Liver (tissue), 9 donors: ENCODE results near the gene CLCN4. TPM values are rescaled to one million over a fixed set of nuclear protein-coding genes. Genes with fewer than 3 reads are reported as not detected.

ENCODE experiments used
- DNase-seq: peaks from one replicate; pipeline ENCODE4 v3.0.0-alpha.2; 2017; ENCODE audit warnings: low spot score
- H3K27ac ChIP-seq, 2 donors: one replicate each; pipeline ENCODE4 v1.7.0; 2013; ENCODE audit warnings: inconsistent platforms in 2 of 2, low read length in 2 of 2, control low read depth in 1 of 2, low read depth in 1 of 2, mild to moderate bottlenecking in 1 of 2
- H3K27me3 ChIP-seq, 4 donors: one replicate each; pipeline versions ENCODE4 v1.6.1 to v1.7.0; 2013; ENCODE audit warnings: low read length in 3 of 4, inconsistent platforms in 1 of 4, mild to moderate bottlenecking in 1 of 4, moderate library complexity in 1 of 4; ENCODE audit not compliant: control insufficient read depth in 4 of 4, insufficient read depth in 4 of 4
- H3K36me3 ChIP-seq, 4 donors: one replicate each; pipeline versions ENCODE4 v1.6.1 to v1.7.0; 2013; ENCODE audit warnings: low read length in 3 of 4, mild to moderate bottlenecking in 3 of 4, low read depth in 1 of 4, moderate library complexity in 1 of 4; ENCODE audit not compliant: control insufficient read depth in 4 of 4, insufficient read depth in 3 of 4
- H3K4me1 ChIP-seq, 4 donors: one replicate each; pipeline versions ENCODE4 v1.6.1 to v1.7.0; 2013; ENCODE audit warnings: low read length in 3 of 4, mild to moderate bottlenecking in 3 of 4, moderate library complexity in 1 of 4; ENCODE audit not compliant: control insufficient read depth in 4 of 4, insufficient read depth in 4 of 4
- H3K4me3 ChIP-seq, 3 donors: one replicate each; pipeline versions ENCODE4 v1.6.1 to v1.7.0; 2013; ENCODE audit warnings: low read length in 3 of 3, control low read depth in 1 of 3, low read depth in 1 of 3, mild to moderate bottlenecking in 1 of 3
- H3K9ac ChIP-seq, 2 donors: one replicate each; pipeline ENCODE4 v1.7.0; 2013; ENCODE audit warnings: low read length in 2 of 2, mild to moderate bottlenecking in 2 of 2, moderate library complexity in 2 of 2, control low read depth in 1 of 2, low read depth in 1 of 2
- H3K9me3 ChIP-seq, 4 donors: one replicate each; pipeline versions ENCODE4 v1.6.1 to v1.7.0; 2013; ENCODE audit warnings: low read length in 3 of 4; ENCODE audit not compliant: control insufficient read depth in 4 of 4
- ATF3 ChIP-seq: IDR thresholded peaks from 2 replicates; pipeline ENCODE4 v1.6.1; 2016; ENCODE audit warnings: antibody characterized with exemption
- CTCF ChIP-seq: fragments of 150-350 bp; IDR thresholded peaks from 2 replicates; pipeline ENCODE4 v1.5.1; 2017; ENCODE audit warnings: improper control_type of control experiment, low read depth, low read length; ENCODE audit not compliant: missing input control
- EGR1 ChIP-seq, 2 donors: IDR thresholded peaks; 2 replicates each; pipeline ENCODE4 v1.6.1; 2016 to 2018; ENCODE audit warnings: antibody characterized with exemption in 2 of 2, low read depth in 2 of 2
- FOXA1 ChIP-seq: IDR thresholded peaks from 2 replicates; pipeline ENCODE4 v1.6.1; 2016; ENCODE audit warnings: antibody characterized with exemption
- FOXA2 ChIP-seq: IDR thresholded peaks from 2 replicates; pipeline ENCODE4 v1.6.1; 2016; ENCODE audit warnings: antibody characterized with exemption
- GABPA ChIP-seq, 2 donors: IDR thresholded peaks in 1 of 2; conservative IDR thresholded peaks in 1 of 2; 2 replicates each; pipeline ENCODE4 v1.6.1; 2016; ENCODE audit warnings: antibody characterized with exemption in 2 of 2, mild to moderate bottlenecking in 1 of 2, moderate library complexity in 1 of 2
- HNF4A ChIP-seq, 2 donors: conservative IDR thresholded peaks; 2 replicates each; pipeline ENCODE4 v1.6.1; 2016; ENCODE audit warnings: antibody characterized with exemption in 2 of 2, mild to moderate bottlenecking in 2 of 2
- HNF4G ChIP-seq: IDR thresholded peaks from 2 replicates; pipeline ENCODE4 v1.6.1; 2016; ENCODE audit warnings: antibody characterized with exemption
- JUND ChIP-seq, 2 donors: IDR thresholded peaks; 2 replicates each; pipeline ENCODE4 v1.6.1; 2016; ENCODE audit warnings: antibody characterized with exemption in 2 of 2
- MAX ChIP-seq: IDR thresholded peaks from 2 replicates; pipeline ENCODE4 v1.6.1; 2016; ENCODE audit warnings: antibody characterized with exemption
- NR2F2 ChIP-seq: IDR thresholded peaks from 2 replicates; pipeline ENCODE4 v1.6.1; 2016; ENCODE audit warnings: antibody characterized with exemption
- RAD21 ChIP-seq, 2 donors: IDR thresholded peaks; 2 replicates each; pipeline ENCODE4 v1.6.1; 2016; ENCODE audit warnings: antibody characterized with exemption in 2 of 2, mild to moderate bottlenecking in 2 of 2
- REST ChIP-seq: IDR thresholded peaks from 2 replicates; pipeline ENCODE4 v1.6.1; 2016; ENCODE audit warnings: antibody characterized with exemption, mild to moderate bottlenecking
- RXRA ChIP-seq, 2 donors: IDR thresholded peaks; 2 replicates each; pipeline ENCODE4 v1.6.1; 2017 to 2018; ENCODE audit warnings: antibody characterized with exemption in 2 of 2, mild to moderate bottlenecking in 1 of 2
- SP1 ChIP-seq: IDR thresholded peaks from 2 replicates; pipeline ENCODE4 v1.6.1; 2018; ENCODE audit warnings: antibody characterized with exemption, mild to moderate bottlenecking
- TAF1 ChIP-seq: conservative IDR thresholded peaks from 2 replicates; pipeline ENCODE4 v1.6.1; 2016; ENCODE audit warnings: antibody characterized with exemption, mild to moderate bottlenecking
- YY1 ChIP-seq: IDR thresholded peaks from 2 replicates; pipeline ENCODE4 v1.6.1; 2016; ENCODE audit warnings: antibody characterized with exemption, mild to moderate bottlenecking
- ZBTB33 ChIP-seq: IDR thresholded peaks from 2 replicates; pipeline ENCODE4 v1.6.1; 2016; ENCODE audit warnings: antibody characterized with exemption
- WGBS: extraction: QIAGEN DNeasy Blood & Tissue Kit; methylation state at CpG from one replicate; pipeline ENCODE4 v1.1.7; 2013; 5-methylcytosine and 5-hydroxymethylcytosine counted together
- polyA plus RNA-seq, 2 donors: library from polyadenylated mRNA; stranded (reverse) in 1 of 2; unstranded in 1 of 2; fragments of 200-250 nt in 1 of 2; fragments of >200 nt in 1 of 2; fragmentation: Nextera tagmentation in 1 of 2; extraction: Ambion mirVana in 1 of 2; gene quantifications; one replicate each; pipeline versions ENCODE4 v1.2.1 to v1.2.3, GENCODE V29; 2013 to 2015
- total RNA-seq, 2 donors: library from RNA; depleted of rRNA; stranded (reverse); fragments of >200 nt; gene quantifications; one replicate each; pipeline ENCODE4 v1.2.3, GENCODE V29; 2014
- donor health status: healthy.
- donor health status: healthy.
- donor health status: healthy.
- donor health status: healthy.
- donor health status: healthy.

Gene CLCN4
- total and polyA plus RNA-seq, 4 donors: 1.5 to 10.9 (median 4.0) TPM

- no peak overlapping the region for H3K9ac ChIP-seq
Measured at GRCh38 chrX:10174810-10175209, 18.0 kb downstream of the CLCN4 start.

GRCh38 chrX:10175319-10175871 is 18.6 kb downstream of the CLCN4 start:
- no peaks in the 10 kb centered on the region for H3K36me3 ChIP-seq
- 84% methylated on average over 8 of the region's 8 CpGs for WGBS
- TF ChIP-seq FOXA2 (no peak), CTCF (no peak), ATF3 (no peak), JUND (IDR thresholded peaks at IDR 0.05) (no peak), HNF4G (no peak), MAX (no peak), YY1 (no peak), NR2F2 (no peak), REST (no peak), FOXA1 (no peak), RXRA (IDR thresholded peaks at IDR 0.05) (no peak), SP1 (no peak), GABPA (IDR thresholded peaks at IDR 0.05 in 1 of 2, conservative IDR thresholded peaks at IDR 0.05 in 1 of 2) (no peak), HNF4A (conservative IDR thresholded peaks at IDR 0.05) (no peak), TAF1 (no peak), ZBTB33 (no peak), EGR1 (IDR thresholded peaks at IDR 0.05; ENCODE audit: low read depth in 2 of 2) (no peak), RAD21 (IDR thresholded peaks at IDR 0.05) (no peak)
- no peaks in the 10 kb centered on the region for H3K9me3 ChIP-seq
- no peaks in the 10 kb centered on the region for H3K27me3 ChIP-seq
- peak overlapping the region in 1 of 2 donors; percentile 86 for H3K27ac ChIP-seq
- peaks cover 13 to 23% (median 18%) of the 10 kb centered on the region in 4 donors for H3K4me1 ChIP-seq
- no peak overlapping the region for H3K9ac ChIP-seq
- no peak overlapping the region for H3K4me3 ChIP-seq
- DNase-seq: no peak

More at GRCh38 chrX:10174810-10175209, 18.0 kb downstream of the CLCN4 start:
- Histone ChIP-seq H3K9me3 (no peaks in the 10 kb centered on the region), H3K4me3 (no peak overlapping the region), H3K4me1 (peaks cover 13 to 23% (median 19%) of the 10 kb centered on the region in 4 donors), H3K36me3 (no peaks in the 10 kb centered on the region), H3K27ac (peak overlapping the region in 1 of 2 donors; percentile 86), H3K27me3 (no peaks in the 10 kb centered on the region)
- TF ChIP-seq CTCF (no peak), GABPA (IDR thresholded peaks at IDR 0.05 in 1 of 2, conservative IDR thresholded peaks at IDR 0.05 in 1 of 2) (no peak)
- WGBS: 85% methylated on average over 7 of the region's 7 CpGs
- DNase-seq: no peak
